Measurements from ENCODE around the gene MT1F.
A peak's percentile ranks its signal among the peaks of the same experiment; 100 is the strongest.

MT1F gene

DNA sequence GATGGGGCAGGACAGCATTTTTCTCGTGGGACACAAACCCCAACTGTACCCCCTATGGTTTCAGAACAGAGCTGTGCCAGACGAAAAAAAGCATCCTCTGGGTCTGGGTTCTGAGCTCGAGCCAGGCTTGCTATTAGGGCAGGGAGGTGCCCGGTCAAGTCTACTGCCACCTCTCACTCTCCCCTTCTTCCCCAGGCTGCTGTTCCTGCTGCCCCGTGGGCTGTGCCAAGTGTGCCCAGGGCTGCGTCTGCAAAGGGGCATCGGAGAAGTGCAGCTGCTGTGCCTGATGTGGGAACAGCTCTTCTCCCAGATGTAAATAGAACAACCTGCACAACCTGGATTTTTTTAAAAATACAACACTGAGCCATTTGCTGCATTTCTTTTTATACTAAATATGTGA, 31.1 kb upstream of the MT1F start:
- Histone ChIP-seq H3K27ac (ENCODE audit: low read length) (peak overlapping the region; percentile 96), H3K4me3 (ENCODE audit: low read length in 2 of 2) (peak overlapping the region; percentile 91 to 96), H3K9me3 (ENCODE audit: control insufficient read depth in 2 of 2, low read length in 2 of 2) (no peaks in the 10 kb centered on the region), H3K9ac (ENCODE audit: low read length in 2 of 2) (peak overlapping the region; percentile 58 to 95), H3K27me3 (ENCODE audit: control insufficient read depth in 1 of 2, insufficient read depth in 2 of 2, low read length in 2 of 2) (no peaks in the 10 kb centered on the region), H3K36me3 (ENCODE audit: control insufficient read depth in 2 of 2, insufficient read depth in 2 of 2, low read length in 2 of 2) (no peaks in the 10 kb centered on the region), H3K4me1 (ENCODE audit: control insufficient read depth, insufficient read depth, low read length) (peaks cover 19% of the 10 kb centered on the region)

DNA sequence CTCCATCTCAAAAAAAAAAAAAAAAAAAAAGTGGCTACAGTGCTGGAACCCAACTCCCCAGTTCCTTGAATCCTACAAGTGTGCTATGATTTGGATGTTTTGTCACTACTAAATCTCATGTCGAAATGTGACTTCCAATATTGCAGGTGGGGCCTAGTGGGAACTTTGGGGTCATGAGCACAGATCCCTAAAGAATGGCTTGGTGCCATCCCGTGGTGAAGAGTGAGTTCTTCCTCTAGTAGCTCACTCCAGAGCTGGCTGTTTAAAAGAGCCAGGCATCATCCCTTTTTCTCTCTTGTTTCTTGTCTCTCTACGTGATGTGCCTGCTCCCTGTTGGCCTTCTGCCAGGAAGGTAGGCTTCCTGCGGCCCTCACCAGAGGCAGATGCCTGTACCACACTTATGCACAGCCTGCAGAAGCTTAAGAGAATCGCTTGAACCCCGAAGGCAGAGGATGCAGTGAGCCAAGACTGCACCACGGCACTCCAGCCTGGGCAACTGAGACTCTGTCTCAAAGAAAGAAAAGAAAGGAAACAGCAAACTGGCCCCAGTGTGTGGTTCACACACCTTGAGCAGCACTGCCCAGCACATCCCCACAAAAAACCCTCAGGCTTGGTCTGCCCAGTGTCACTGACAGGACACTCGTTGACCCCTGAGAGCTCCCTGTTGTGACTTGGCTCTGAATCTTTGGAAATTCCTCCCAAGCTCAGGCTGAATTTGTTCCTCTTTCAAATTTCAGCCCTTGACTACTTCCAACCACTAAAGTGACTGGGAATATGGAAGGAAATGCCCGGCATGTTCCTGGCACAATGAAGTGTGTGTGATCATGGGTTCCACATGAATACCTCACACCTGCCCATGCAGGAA, 29.0 kb upstream of the MT1F start:
- Histone ChIP-seq H3K4me1 (ENCODE audit: control insufficient read depth, insufficient read depth, low read length) (peaks cover 28% of the 10 kb centered on the region), H3K36me3 (ENCODE audit: control insufficient read depth in 2 of 2, insufficient read depth in 2 of 2, low read length in 2 of 2) (no peaks in the 10 kb centered on the region), H3K4me3 (ENCODE audit: low read length in 2 of 2) (no peak overlapping the region), H3K9ac (ENCODE audit: low read length in 2 of 2) (no peak overlapping the region), H3K27ac (ENCODE audit: low read length) (no peak overlapping the region), H3K9me3 (ENCODE audit: control insufficient read depth in 2 of 2, low read length in 2 of 2) (no peaks in the 10 kb centered on the region), H3K27me3 (ENCODE audit: control insufficient read depth in 1 of 2, insufficient read depth in 2 of 2, low read length in 2 of 2) (peaks cover 0 to 3% of the 10 kb centered on the region in 2 donors)

DNA sequence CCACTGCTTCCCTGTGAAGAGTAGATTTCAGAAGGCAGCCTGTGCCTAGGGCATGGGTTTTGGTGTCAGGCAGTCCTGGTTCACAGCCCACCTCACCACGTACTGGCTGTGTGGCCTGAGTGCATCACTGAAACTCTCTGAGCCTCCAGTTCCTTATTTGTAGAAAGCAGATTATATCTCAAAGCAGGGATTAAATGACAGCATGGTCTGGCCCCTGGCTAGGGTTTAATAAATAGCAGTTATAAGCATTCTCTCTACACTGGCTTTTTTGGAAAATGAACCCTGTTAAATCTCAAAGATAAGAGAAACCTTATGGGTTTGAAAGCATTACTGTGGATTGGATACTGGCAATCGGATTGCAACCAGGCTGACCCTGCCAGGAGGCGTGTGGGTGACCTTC, 28.2 kb upstream of the MT1F start:
- Histone ChIP-seq H3K27me3 (ENCODE audit: control insufficient read depth in 1 of 2, insufficient read depth in 2 of 2, low read length in 2 of 2) (peaks cover 0 to 3% of the 10 kb centered on the region in 2 donors), H3K9ac (ENCODE audit: low read length in 2 of 2) (no peak overlapping the region), H3K36me3 (ENCODE audit: control insufficient read depth in 2 of 2, insufficient read depth in 2 of 2, low read length in 2 of 2) (no peaks in the 10 kb centered on the region), H3K4me1 (ENCODE audit: control insufficient read depth, insufficient read depth, low read length) (peaks cover 28% of the 10 kb centered on the region), H3K27ac (ENCODE audit: low read length) (no peak overlapping the region), H3K9me3 (ENCODE audit: control insufficient read depth in 2 of 2, low read length in 2 of 2) (no peaks in the 10 kb centered on the region), H3K4me3 (ENCODE audit: low read length in 2 of 2) (no peak overlapping the region)

DNA sequence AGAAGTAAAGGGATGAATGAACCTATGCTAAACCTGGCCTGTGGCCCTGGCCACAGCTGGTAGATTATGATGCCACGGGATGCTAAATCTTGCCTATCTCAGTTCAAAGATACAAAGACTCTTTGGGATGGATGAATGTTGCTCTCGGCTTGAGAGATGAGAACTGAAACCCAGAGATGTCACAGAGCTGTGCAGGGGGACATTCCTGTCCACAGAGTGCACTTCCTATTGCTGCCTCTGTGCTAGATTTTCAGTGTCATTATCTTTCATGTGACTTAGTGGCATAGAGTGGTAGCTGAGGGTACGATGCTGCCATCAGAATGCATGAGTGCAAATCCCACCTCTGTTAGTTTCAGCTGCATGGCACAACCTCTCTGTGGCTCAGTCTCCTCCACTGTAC, 27.6 kb upstream of the MT1F start:
- H3K36me3 ChIP-seq (ENCODE audit: control insufficient read depth in 2 of 2, insufficient read depth in 2 of 2, low read length in 2 of 2): no peaks in the 10 kb centered on the region
- H3K27ac ChIP-seq (ENCODE audit: low read length): no peak overlapping the region
- peaks cover 3 to 6% of the 10 kb centered on the region in 2 donors for H3K27me3 ChIP-seq (ENCODE audit: control insufficient read depth in 1 of 2, insufficient read depth in 2 of 2, low read length in 2 of 2)
- H3K9ac ChIP-seq (ENCODE audit: low read length in 2 of 2): no peak overlapping the region
- H3K9me3 ChIP-seq (ENCODE audit: control insufficient read depth in 2 of 2, low read length in 2 of 2): no peaks in the 10 kb centered on the region
- no peak overlapping the region for H3K4me3 ChIP-seq (ENCODE audit: low read length in 2 of 2)
- H3K4me1 ChIP-seq (ENCODE audit: control insufficient read depth, insufficient read depth, low read length): peaks cover 28% of the 10 kb centered on the region

DNA sequence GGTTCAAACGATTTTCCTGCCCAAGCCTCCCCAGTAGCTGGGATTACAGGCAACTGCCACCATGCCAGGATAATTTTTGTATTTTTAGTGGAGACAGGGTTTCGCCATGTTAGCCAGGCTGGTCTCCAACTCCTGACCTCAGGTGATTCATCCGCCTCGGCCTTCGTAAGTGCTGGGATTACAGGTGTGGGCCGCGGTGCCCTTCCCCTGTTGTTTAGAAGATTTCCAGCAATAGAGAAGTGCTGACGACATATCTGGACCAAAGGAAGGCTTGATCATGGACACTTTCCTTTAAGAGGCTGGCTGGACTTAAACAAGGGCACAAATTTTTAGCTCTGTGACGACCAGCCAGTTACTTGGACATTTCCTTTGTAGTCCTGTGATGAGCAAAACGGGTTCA, 26.6 kb upstream of the MT1F start:
- H3K27ac ChIP-seq (ENCODE audit: low read length): no peak overlapping the region
- H3K4me1 ChIP-seq (ENCODE audit: control insufficient read depth, insufficient read depth, low read length): peaks cover 25% of the 10 kb centered on the region
- no peaks in the 10 kb centered on the region for H3K36me3 ChIP-seq (ENCODE audit: control insufficient read depth in 2 of 2, insufficient read depth in 2 of 2, low read length in 2 of 2)
- H3K4me3 ChIP-seq (ENCODE audit: low read length in 2 of 2): no peak overlapping the region
- H3K9ac ChIP-seq (ENCODE audit: low read length in 2 of 2): no peak overlapping the region
- no peaks in the 10 kb centered on the region for H3K9me3 ChIP-seq (ENCODE audit: control insufficient read depth in 2 of 2, low read length in 2 of 2)
- peaks cover 8 to 17% of the 10 kb centered on the region in 2 donors for H3K27me3 ChIP-seq (ENCODE audit: control insufficient read depth in 1 of 2, insufficient read depth in 2 of 2, low read length in 2 of 2)

DNA sequence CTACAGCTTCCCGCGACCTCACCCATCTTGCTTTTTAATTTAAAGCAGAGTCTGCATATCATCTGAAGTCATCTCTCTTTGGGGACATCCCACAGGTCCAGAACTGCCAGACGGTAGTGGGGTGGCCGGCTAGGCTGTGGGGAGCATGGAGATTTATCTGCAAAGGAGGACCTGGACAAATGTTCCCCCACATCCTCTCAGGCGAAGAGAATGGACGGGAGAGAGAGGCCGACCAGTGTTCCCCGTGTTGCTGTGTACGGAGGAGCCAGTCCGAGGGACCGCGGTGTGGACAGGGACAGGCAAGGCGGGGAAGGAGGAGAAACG, 26.0 kb upstream of the MT1F start:
- H3K4me1 ChIP-seq (ENCODE audit: control insufficient read depth, insufficient read depth, low read length): peaks cover 19% of the 10 kb centered on the region
- peak overlapping the region; percentile 36 to 74 for H3K9ac ChIP-seq (ENCODE audit: low read length in 2 of 2)
- H3K36me3 ChIP-seq (ENCODE audit: control insufficient read depth in 2 of 2, insufficient read depth in 2 of 2, low read length in 2 of 2): no peaks in the 10 kb centered on the region
- peaks cover 13 to 22% of the 10 kb centered on the region in 2 donors for H3K27me3 ChIP-seq (ENCODE audit: control insufficient read depth in 1 of 2, insufficient read depth in 2 of 2, low read length in 2 of 2)
- peak overlapping the region; percentile 73 to 78 for H3K4me3 ChIP-seq (ENCODE audit: low read length in 2 of 2)
- no peaks in the 10 kb centered on the region for H3K9me3 ChIP-seq (ENCODE audit: control insufficient read depth in 2 of 2, low read length in 2 of 2)
- H3K27ac ChIP-seq (ENCODE audit: low read length): peak overlapping the region; percentile 69

DNA sequence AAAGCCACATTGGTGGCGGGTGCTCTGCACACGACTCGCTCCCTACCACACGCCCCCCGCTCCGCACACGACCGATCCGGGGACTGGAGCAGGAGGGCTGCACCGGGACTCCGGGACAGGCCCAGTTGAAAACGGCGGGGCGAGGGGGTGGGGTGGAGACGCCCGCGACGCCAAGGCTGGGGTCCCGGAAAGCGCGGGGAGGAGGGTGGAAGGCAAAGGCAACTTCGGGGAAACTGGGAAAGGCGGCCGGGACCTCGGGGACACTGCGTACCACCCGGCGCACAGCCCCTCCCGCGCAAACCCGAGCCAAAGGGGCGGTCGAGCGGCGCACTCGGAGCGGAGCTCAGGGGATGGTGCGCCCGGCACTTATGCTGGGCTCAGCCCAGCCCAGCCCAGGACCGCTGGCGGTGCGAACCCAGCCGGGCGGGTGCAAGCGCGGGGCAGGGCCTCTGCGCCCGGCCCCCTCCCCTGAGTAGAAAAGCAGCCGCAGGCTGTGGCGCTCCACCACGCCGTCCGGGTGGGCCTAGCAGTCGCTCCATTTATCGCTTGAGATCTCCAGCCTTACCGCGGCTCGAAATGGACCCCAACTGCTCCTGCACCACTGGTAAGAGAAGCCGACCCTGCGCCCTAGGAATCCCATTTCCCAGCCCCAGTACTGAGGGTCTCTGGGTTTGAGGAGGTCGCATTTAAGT, 25.5 kb upstream of the MT1F start, which contains the start of gene MT1M:
Gene MT1M, plus strand, starts transcription at position 504 of the 692 bp plus-strand sequence. Its CDS starts 73 bp downstream, at position 577.
- H3K4me3 ChIP-seq (ENCODE audit: low read length in 2 of 2): peak within 1 kb of the TSS; percentile 73 to 78
- no peaks in the 10 kb centered on the region for H3K9me3 ChIP-seq (ENCODE audit: control insufficient read depth in 2 of 2, low read length in 2 of 2)
- H3K27me3 ChIP-seq (ENCODE audit: control insufficient read depth in 1 of 2, insufficient read depth in 2 of 2, low read length in 2 of 2): peaks cover 13 to 26% of the 10 kb centered on the region in 2 donors
- peak within 1 kb of the TSS; percentile 69 for H3K27ac ChIP-seq (ENCODE audit: low read length)
- peaks cover 15% of the 10 kb centered on the region for H3K4me1 ChIP-seq (ENCODE audit: control insufficient read depth, insufficient read depth, low read length)
- no peaks in the 10 kb centered on the region for H3K36me3 ChIP-seq (ENCODE audit: control insufficient read depth in 2 of 2, insufficient read depth in 2 of 2, low read length in 2 of 2)
- H3K9ac ChIP-seq (ENCODE audit: low read length in 2 of 2): peak within 1 kb of the TSS; percentile 36 to 78

DNA sequence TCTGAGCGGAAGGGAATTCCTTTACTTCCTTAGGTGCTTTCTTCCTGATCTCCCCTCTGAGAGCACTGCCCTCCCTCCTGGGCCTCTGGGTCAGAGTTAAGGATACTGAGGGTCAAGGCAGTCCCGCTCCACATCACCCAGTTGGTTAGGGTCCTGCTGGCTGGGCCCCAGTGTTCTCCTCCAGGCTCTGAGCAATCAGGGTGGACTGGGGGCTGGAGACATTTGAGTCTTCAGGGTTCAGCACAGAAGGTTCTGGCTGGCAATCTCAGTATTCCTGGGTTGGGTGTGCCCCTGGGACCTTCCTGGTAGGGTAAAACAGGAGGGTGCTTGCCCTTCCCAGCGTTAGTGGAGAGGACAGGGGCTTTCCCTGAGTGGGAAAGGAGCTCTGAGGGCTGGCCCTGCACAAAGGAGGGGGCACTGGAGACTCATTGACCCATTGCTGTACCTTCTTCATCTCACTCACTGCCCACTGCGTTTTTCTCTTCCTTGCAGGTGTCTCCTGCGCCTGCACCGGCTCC, 24.9 kb upstream of the MT1F start:
- H3K9ac ChIP-seq (ENCODE audit: low read length in 2 of 2): peak overlapping the region; percentile 36 to 78
- H3K4me3 ChIP-seq (ENCODE audit: low read length in 2 of 2): peak overlapping the region; percentile 73 to 78
- H3K27ac ChIP-seq (ENCODE audit: low read length): peak overlapping the region; percentile 69
- no peaks in the 10 kb centered on the region for H3K36me3 ChIP-seq (ENCODE audit: control insufficient read depth in 2 of 2, insufficient read depth in 2 of 2, low read length in 2 of 2)
- peaks cover 15% of the 10 kb centered on the region for H3K4me1 ChIP-seq (ENCODE audit: control insufficient read depth, insufficient read depth, low read length)
- H3K27me3 ChIP-seq (ENCODE audit: control insufficient read depth in 1 of 2, insufficient read depth in 2 of 2, low read length in 2 of 2): peaks cover 17 to 32% of the 10 kb centered on the region in 2 donors
- H3K9me3 ChIP-seq (ENCODE audit: control insufficient read depth in 2 of 2, low read length in 2 of 2): no peaks in the 10 kb centered on the region

DNA sequence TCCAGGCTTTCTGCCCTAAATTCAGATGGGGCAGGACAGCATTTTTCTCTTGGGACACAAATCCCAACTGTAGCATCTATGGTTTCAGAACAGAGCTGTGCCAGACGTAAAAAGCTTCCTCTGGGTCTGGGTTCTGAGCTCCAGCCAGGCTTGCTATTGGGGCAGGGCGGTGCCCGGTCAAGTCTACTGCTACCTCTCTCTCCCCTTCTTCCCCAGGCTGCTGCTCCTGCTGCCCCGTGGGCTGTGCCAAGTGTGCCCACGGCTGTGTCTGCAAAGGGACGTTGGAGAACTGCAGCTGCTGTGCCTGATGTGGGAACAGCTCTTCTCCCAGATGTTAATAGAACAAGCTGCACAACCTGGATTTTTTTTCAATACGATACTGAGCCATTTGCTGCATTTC, 24.2 kb upstream of the MT1F start:
- no peaks in the 10 kb centered on the region for H3K36me3 ChIP-seq (ENCODE audit: control insufficient read depth in 2 of 2, insufficient read depth in 2 of 2, low read length in 2 of 2)
- peaks cover 22% of the 10 kb centered on the region for H3K4me1 ChIP-seq (ENCODE audit: control insufficient read depth, insufficient read depth, low read length)
- H3K27me3 ChIP-seq (ENCODE audit: control insufficient read depth in 1 of 2, insufficient read depth in 2 of 2, low read length in 2 of 2): peaks cover 19 to 38% of the 10 kb centered on the region in 2 donors
- H3K9me3 ChIP-seq (ENCODE audit: control insufficient read depth in 2 of 2, low read length in 2 of 2): no peaks in the 10 kb centered on the region
- H3K9ac ChIP-seq (ENCODE audit: low read length in 2 of 2): no peak overlapping the region
- H3K4me3 ChIP-seq (ENCODE audit: low read length in 2 of 2): peak overlapping the region in 1 of 2 donors; percentile 78
- no peak overlapping the region for H3K27ac ChIP-seq (ENCODE audit: low read length)

DNA sequence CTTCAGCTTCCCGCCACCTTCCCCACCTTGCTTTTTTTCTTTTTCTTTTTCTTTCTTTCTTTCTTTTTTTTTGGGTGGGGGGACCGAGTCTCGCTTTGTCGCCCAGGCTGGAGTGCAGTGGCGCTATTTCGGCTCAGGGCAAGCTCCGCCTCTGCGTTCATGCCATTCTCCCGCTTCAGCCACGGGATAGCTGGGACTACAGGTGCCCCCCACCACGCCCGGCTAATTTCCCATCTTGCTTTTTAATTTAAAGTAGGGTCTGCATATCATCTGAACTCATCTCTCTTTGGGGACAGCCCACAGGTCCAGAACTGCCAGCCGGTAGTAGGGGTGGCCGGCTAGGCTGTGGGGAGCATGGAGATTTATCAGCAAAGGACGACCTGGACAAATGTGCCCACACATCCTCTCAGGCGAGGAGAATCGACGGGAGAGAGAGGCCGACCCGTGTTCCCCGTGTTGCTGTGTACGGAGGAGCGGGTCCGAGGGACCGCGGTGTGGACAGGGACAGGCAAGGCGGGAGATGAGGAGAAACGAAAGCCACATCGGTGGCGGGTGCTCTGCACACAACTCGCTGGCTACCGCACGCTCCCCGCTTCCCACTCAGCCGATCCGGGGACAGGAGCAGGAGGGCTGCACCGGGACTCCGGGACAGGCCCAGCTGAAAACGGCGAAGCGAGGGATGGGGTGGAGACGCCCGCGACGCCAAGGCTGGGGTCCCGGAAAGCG, 22.9 kb upstream of the MT1F start:
- H3K4me1 ChIP-seq (ENCODE audit: control insufficient read depth, insufficient read depth, low read length): peaks cover 24% of the 10 kb centered on the region
- H3K9ac ChIP-seq (ENCODE audit: low read length in 2 of 2): no peak overlapping the region
- peaks cover 29 to 51% of the 10 kb centered on the region in 2 donors for H3K27me3 ChIP-seq (ENCODE audit: control insufficient read depth in 1 of 2, insufficient read depth in 2 of 2, low read length in 2 of 2)
- H3K27ac ChIP-seq (ENCODE audit: low read length): no peak overlapping the region
- no peaks in the 10 kb centered on the region for H3K9me3 ChIP-seq (ENCODE audit: control insufficient read depth in 2 of 2, low read length in 2 of 2)
- H3K36me3 ChIP-seq (ENCODE audit: control insufficient read depth in 2 of 2, insufficient read depth in 2 of 2, low read length in 2 of 2): no peaks in the 10 kb centered on the region
- peak overlapping the region; percentile 40 to 52 for H3K4me3 ChIP-seq (ENCODE audit: low read length in 2 of 2)
